Measurements from ENCODE around the gene CPXM2.

Gene CPXM2

DNA sequence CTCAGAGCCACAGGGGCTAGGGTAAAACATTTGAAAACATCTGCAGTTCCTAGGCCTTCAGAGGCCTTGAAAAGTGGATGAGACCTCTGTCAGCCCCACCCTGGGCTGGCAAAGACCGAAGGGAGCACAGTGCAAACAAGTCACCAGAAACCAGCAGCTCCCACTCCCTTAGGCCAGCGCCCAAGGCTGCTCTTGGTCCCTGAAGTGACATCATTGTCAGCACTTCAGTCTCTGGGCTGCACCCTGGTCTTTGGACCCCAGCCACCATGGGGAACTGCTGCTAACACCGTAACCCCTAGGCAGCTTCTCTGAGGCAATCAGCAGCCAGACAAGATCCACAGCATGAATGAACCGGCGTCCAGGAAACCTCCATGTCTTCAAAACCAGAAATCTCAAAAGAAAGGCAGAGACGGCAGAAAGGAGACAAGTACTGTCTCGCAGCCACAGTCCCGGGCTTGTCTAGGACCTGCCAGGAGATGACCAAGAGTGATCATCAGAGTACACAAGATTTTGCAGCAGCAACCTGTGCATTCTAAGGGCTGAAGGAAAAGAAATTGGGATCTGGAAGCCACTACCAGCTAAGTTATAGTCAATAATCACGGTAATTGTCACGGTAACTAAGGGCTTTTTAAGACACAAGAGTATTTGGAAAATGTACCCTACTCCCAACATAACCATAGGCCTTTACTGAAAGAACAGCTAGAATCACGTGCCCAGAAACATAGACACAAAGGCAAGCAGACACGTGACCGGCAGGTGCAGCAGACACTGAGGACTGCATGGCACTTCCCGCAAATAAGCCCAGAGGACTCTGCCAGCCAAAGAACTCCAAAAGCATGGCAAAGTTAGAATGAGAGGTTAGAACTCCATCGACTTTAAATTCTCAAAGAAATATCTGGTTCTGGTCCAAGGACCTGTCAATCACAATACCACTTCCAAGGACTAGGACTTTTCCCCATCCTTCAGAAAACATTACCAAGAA is 23.3 kb downstream of the CPXM2 start:
- peak; percentile 27 for DNase-seq

DNA sequence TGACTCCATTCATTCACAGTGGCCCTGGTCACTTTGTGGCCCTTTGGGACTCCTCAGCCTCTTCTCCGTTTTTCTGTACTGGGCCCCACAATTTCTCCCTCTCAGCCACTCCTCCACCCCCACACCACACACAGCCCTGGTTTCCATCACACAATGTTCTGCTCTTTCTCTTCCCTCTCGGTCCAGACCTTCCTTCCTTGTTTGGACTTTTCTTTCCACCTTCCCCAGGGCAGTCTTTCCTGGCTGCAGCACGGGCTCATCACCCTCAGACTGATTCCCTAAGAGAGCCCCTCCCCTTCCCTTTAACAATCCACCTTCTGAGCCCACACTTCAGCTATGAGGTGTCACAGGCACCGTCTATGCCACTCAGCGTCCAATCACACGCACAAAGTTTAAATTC is 25.7 kb downstream of the CPXM2 start:
- no peak for DNase-seq

DNA sequence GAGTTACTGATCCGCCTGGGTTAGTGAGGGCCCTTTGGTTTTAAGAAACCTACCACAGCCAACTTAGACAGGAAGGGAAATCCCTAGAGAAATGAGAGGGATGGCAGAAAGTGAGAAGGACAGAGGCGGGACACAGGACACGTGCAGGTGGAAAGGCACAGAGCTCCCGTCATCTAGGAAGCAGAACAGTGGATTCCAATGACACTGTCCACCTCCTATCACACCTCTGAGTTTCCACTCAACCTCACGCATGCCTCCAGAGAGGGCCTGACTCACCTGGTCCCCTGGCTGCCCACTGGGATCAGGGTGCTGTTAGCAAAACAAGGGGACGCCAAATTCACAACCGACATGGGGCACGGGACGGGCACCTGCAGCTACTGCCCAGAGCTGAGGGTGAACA is 26.3 kb downstream of the CPXM2 start:
- no peak for DNase-seq

DNA sequence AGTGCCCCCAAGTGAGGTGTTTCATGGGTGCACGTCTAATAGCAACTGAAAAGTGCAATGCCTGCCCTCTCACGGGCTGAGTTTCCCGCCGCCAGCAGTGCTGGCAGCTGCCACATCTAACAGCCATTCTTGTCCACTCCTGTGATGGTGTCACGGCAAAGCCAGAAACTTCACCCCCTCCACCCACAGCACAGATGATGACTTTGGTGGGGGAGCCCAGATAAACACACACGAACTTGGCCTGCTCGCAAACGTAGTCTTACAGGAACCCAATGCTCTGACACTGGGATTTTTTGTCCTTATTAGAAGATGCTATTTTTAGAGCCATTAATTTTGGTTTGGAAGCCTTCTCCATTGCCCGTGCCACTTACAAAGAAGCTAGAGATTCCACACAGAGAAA is 26.7 kb downstream of the CPXM2 start:
- no peak for DNase-seq

DNA sequence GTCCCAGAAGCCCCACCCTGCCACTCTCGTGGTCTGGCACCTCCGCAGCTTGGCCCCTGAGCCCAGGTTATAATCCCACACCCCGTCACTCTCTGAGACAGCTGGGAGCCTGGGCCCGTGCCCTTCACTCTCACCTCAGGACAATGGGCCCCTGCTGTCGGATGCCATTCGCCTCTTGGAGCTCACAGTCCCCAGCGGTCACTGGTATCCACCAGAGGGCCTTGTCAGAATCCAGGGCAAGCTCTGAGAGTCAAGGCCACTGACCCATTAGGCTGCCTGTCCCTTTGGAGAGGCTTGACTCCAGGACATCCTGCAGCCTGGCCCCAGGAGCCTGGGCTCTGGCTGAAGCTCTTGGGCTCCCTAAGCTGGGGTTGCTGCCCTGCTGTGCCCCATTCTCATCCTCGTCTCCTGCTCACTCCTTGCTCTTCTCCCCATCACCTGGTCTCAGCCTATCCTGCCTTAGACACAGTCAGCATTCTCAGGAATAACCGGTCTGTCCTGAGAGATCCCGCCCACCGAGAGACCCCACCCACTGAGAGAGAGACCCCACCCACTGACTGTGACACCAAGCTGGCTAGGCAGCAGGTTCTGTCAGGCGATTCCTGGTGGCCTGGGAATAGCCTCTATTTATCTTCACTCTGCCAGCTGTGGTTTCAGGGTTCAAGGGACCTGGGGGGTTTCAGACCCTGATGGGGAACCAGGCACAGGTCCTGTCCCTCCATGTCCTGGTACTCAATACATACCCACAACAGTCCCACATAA is 27.7 kb downstream of the CPXM2 start:
- DNase-seq: no peak

DNA sequence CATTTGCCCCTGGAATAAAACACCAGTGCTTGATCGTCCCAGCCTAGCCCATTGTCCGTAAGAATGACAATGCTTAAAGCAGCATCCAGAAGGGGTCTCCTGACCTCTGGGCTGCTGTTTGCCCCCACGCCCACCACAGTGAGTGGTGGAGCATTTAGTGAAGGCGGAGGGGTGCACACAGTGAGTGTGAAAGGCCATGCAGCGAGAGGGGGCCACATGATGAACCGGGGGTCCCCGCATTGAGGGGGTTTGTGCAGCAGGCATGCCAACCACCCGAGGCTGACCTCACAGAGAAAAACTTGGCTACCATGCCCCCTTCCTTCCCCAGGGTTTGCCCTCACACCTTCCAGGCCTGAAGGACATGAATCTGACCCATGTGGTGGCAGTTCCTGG is 28.4 kb downstream of the CPXM2 start:
- no peak for DNase-seq

DNA sequence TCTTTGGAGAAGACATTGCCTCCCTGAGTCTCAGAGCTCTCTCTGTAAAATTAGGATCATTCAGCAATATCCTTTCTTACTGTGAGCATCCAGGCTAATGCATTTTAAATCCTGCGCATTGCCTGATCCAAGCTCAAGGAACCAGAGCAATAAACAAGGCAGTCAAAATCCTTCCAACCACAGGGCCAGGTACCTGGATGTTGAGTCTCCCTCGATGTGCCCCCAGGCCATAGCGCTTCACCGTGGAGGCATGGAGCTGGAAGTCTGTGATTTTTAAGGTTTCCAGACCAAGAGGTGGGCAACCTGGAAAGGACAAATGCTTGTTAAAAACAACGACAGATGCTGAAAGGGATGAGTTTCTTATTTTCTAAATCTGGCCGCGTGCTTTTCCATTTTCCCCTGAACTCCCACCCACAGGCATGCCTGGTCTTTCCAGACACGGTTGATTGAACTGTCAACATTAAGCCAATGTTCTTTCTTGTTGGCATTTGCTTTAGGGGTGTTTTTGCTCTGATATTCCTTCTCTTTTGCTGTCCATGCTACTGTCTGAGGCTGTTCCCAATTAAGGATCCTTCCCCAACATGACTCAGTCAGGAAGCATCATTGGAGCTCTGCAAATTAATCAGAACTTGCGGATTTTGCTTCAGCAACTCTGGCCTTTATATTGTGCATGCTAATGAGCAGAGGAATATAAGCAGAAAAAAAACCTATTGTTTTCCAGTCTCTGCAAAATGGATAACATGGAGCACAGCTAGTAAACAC is 29.0 kb downstream of the CPXM2 start:
- no peak for DNase-seq

DNA sequence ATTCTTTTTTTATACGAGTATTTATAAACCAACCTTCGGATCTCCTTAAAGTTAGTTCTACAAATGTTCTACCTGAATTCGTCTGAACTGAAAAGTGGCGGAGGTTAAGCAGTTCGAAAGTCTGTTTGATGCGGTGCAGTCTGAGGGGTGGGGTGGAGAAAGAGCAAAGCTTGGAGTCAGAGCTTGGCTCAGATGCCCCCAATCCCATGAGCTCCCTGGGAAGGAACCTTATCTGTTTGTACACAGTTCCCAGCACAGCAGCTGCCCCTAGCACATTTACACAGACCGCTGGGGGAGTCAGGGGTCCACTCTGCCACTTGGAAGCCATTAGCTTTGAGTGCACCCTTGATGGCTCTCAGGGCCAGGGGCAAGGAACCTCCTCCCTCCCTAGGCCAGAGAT is 30.8 kb downstream of the CPXM2 start:
- no peak for DNase-seq

DNA sequence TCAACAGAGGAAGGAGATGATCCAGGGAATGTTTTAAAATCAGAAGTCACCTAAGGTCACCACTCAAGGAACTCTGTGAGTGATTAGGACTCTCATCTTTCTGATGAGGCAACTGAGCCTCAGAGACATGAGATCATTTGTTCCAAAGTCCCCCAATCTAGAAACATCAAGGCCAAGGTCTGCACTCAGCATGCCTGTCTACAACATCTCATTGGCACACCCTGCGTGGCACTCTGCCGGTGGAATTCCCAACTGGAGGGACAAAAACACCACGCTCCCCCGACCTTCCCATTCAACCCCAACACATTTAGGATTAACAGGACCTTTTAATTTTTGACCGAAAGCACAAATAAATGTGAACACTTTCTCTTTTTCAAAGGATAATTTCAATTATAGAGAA is 31.4 kb downstream of the CPXM2 start:
- DNase-seq: no peak

DNA sequence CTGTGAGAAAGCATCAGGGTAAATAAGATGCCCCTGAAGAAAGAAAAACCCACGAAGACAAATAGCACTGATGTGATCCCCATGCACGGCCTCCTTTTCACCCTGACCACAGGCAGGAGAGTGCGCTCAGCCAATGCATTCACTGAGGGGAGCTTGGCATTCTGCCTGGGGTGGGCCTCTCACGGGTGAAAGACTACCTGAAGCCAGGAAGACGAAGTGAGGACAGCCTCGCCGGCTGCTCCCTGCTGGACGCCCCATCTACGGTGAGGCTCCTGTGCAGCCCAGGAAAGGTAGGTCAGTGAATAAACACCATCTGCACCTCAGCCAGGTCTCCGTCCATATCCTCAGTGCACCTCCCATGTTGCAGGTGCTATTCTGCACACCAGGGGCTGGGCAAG is 32.0 kb downstream of the CPXM2 start:
- no peak for DNase-seq

DNA sequence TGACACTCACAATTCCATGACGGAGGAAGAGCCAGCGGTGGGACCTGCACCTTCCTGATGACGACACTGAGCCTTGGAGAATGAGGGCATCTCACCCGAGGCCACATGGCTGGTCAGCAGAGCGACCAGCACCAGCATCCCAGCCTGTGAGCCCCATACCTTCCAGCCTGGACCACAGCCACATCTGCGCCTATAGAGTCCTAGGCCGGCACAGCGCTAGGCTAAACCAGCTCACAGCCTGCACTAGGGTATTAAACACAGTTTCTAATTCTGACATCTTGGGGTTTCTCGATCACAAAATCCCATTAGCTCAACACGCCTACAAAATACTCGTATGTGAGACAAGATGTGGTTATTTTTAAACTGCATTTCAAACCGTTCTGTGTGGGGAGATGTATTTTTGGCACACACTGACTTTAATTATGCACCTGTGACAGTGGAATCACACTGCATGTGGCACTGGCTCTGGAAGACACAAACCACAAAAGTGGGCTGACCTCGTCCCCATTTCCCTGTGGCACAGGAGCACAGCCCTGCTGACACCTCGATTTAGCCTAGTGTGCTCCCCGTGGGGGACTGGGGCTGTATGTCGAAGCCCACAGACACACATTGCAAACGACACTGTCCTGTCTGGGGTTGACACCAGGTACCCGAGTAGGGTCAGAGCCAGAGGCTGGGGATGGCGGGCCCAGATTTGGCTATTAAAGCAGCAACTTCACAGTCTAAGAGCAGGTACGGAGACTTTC is 32.5 kb downstream of the CPXM2 start:
- no peak for DNase-seq

DNA sequence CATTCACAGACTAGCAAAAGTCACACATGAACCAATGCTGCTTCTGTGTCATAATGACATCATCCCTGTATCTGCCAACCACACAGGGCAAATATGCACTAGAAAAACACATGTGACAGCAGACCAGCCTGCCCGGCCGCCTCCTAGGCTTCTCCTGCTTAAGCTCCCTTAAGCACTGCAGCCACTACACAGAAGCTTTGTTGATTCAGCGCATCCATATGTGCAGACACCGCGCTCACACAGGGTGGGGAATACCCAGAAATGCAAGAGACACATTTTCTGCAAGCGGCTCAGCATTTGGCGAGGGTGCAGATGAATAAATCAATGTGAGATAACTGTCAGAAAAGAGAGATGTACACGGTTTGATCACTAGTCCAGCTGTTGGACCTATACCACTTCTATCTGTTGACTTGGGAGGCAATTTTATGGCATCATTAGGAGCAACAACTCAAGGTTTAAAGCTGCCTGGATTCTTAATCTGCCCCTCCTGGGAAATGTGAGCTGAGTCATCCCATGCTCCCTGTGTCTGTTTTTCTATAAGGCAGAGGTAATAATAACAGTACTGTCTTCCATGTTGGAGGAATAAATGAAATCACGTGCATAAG is 33.4 kb downstream of the CPXM2 start:
- no peak for DNase-seq

DNA sequence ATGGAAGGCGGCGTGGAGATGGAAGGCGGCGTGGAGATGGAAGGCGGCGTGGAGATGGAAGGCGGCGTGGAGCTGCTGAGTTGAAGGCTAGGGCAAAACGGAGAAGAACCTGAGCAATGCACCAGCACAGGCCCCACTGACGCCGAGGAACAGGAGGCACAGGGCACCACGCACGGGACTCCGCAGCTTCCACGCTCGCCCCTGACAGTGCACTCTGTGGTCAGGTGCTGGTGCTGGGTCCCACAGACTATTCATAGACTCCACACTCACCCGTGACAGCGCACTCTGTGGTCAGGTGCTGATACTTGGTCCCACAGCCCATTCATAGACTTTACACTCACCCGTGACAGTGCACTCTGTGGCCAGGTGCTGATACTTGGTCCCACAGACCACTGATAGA is 34.0 kb downstream of the CPXM2 start:
- DNase-seq: no peak

DNA sequence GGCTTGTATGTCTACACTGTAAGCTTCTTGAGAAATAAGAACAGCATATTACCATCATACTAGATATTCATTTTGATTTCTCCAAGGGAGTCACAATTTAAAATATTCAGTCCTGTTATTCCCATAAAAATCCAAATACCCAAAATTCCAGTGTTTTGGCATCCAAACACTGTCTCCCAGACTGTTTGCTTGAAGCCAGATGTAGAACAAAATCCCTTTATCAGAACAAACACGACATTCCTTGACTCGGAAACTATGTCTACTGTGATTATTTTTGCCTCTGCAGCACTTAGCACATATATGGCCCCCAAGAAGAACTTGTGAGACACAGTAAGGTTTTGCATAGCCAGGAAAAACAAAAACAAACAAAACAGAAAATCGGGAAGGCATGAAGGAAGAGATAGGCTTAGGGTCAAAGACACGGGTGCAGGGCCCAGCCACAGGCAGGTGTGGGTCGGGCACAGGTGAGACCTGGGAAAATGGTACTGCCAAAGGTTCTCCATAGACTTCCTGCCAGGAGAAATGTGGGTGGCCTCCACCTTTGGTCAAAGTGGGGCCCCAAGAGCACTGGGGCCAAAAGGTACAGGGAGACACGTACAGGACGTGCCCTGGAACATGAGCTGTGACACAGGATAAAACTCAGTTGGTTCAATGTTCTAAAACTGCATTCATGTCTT is 36.5 kb downstream of the CPXM2 start:
- DNase-seq: no peak

DNA sequence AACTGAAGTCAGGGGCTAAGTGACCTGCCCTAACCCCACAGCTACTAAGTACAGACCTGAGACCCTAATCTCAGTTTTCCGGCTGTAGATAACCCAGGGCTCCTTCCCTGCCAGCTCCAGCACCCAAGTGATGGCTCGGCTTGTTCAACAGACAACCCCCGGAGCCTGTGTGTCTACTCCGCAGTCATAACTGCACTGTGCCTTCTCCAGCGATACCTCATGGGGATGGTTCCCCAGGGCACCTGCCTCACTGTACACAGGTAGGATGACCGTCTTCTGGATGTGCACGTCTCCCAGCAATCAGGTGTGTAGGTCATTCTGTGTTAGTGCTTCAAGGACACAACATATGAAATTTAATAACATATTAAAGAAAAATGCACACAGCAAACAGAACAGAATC is 37.1 kb downstream of the CPXM2 start:
- no peak for DNase-seq

DNA sequence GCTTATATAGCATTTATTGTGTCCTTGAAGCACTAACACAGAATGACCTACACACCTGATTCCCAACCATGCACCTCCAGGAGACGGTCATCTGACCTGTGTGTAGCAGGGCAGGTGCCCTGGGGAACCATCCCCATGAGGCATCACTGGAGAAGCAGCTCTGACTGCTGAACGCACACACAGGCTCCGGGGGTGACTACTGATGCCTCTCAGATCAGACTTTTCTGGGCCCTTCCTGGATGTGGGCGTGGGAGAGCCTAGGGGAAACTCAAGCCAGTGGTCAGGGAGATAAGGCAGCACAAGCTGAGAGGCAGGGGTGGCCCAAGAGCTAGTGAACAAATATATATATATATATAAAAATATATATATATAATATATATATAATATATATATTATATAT is 37.6 kb downstream of the CPXM2 start:
- DNase-seq: no peak

DNA sequence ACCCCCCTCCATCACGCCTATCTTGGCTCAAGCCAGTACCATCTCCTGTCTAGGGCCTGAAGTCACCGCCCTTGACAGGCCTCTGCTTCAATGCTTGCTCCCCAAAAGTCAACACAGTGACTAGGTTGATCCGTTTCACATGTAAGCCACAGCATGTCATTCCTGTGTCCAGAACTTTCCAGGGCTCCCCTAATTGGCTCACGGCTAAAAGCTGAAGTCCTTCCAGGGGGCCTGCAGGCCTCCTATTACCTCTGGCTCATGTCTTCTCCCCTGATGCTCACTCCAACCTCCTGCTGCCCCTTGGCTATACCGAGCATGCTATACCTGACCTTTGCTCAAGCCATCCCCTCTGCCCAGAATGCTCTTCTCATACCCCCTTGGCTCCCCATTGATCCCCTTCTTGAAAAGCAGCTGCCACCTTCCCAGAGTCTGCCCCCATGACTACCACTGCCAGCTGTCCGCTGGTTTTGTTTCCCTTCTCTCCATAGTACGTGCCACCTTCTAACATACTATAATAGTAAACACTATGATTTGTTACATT is 39.1 kb downstream of the CPXM2 start:
- no peak for DNase-seq

DNA sequence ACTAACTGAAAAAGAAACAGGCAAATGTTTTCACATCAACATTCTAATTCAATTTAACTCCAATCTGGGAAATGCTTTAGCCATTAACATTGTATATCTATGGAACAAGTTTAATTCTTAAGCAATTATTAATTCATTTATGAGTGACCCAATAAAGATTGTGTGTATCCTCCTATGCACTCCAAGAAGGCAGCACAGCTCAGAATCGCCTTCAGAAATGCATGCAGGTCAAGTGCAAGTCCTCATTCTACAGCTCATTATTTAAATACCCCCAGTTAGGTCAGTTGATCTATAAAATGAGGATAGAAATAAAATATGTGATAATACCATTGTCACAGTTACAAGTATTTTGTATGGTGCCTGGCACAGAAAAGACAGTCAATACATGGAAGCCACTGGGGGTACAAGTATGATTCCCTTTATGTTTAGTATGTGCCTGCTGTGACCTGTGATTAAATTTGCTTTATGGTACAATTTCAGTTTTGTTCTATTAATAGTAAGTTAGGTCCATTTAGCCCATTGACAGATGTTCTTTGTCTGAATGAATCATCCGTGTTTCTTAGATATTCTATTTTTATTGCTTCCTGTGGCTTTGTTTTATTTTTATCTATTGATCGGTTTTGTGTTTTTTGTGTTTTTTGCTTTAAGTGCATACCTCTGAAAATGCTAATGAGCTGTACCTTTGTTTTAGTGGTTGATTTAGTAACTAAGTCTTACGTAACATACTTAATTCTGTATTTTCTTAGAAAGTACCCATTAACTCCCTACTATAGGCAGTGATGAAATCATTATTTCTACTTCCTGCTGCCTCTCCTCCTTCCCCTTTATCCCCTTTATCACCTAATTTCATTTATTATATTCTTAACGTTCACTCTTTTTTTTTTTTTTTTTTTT is 42.8 kb downstream of the CPXM2 start:
- DNase-seq: no peak

DNA sequence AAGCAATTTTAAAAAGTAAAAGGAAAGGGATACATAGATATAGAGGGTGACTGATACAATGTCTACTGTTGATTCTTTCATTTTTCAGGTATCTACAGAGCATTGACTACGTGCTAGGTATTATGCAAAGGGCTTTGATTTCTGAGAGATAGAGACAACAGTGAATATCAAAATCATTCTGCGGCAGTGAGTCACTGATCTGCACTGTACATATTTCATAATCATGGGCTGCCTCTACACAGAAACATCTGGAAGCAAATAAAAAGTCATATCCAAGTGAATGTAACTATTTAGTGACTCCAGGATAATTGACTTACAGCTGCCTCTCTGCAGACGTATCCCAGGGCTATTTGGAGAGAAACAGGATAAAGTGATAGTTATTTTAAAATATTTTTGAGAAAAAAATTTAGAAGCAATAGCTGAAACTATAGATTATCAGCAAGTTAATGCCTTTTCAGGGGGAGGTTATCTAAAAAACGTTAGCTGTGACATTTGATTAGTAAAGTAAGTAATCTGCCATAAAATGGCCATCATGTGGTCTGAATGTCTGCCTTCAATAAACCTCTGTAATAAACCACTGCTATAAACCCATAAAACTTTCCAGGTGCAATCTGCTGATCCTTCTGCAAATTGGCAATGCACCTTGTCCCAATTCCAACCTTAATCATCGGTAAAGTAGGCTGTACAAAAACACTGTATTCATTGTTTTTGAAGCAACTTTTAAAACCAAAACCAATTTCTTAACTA is 43.7 kb downstream of the CPXM2 start:
- DNase-seq: no peak

DNA sequence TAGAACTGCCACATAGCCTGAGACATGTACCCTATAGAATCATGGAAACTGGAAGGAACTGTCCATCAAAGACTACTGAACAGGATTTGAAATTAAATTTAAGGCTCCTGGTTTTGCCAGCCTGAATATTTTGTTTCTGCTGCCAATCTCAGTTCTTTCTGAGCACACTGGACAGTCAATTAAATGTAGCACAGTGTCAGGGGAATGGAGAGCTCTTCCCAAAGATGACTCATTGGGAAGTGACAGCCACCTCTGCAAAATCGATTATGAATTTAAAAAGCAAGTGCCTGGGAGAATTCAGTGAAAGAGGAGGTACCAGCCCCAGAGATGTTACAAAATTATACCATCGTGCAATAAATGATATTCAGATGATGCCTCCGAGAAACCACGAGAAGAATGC is 47.8 kb downstream of the CPXM2 start:
- DNase-seq: no peak
